ENCODE results near the gene RCBTB2.

Gene RCBTB2

DNA sequence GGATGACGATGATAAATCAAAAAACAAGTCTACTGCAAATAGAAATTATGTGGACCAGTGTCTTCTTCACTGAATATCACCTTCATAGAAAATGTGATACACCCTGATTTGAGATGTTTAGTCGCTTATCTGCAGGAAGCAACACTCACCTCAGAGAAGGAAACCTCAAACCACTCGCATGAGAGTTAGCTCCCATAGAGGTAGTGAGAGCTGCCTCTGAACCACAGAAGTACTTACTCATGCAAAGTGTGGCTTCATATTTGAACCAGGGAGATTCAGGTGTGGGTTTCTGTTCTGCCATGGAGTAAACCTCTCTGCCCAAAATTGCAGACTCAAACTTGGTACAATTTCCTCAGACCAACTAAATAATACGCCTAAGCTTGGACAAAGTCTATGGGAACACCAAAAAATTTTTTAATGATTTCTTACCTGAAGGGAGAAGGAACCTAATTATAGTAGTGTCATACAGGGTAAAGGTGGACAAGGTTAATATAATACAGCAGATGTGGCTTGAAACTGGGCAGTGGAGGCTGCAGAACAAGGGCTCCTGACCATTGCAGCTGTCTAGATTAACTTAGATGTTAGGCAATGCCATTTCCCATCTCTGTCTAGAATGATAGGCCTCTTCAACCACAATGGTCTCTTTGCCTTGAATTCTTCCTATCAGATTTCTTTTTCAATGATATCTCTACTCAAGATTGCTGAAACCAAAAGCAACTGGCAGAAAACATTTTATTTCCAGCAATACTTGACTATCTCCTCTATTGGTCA is 29.6 kb upstream of the RCBTB2 start:
- DNase-seq, result no peak

GRCh38 chr13:48561466-48562235 is 28.8 kb upstream of the RCBTB2 start:
- DNase-seq, result peak; percentile 73

- DNase-seq, result no peak
These were observed 27.9 kb upstream of the RCBTB2 start for GRCh38 chr13:48560657-48561337.

DNA sequence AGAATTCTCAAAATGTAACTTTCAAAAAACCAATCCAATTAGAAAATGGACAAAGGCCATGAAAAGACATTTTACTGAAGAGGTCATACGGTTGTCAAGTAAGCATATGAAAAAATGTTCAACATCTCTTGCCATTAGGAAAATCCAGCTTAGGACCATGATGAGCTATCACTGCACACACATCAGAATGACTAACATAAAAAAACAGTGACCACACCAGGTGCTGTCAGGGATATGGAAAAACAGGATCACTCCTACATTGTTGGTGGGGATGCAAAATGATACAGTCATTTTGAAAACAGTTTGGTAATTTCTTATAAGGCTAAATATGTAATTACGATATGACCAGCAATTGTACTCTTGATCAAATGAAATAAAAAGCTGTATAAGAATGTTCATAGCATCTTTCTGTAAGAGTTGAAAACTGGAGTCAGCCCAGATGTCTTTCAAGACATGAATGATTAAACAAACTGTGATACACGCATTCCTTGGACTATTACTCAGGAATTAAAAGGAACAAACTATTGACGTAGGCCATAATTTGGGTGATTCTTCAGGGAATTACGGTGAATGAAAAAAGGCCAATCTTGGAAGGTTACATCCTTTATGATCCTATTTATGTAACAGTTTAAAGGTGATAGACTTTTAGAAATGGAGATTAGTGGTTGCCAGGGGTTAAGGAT is 26.9 kb upstream of the RCBTB2 start:
- DNase-seq, result no peak

DNA sequence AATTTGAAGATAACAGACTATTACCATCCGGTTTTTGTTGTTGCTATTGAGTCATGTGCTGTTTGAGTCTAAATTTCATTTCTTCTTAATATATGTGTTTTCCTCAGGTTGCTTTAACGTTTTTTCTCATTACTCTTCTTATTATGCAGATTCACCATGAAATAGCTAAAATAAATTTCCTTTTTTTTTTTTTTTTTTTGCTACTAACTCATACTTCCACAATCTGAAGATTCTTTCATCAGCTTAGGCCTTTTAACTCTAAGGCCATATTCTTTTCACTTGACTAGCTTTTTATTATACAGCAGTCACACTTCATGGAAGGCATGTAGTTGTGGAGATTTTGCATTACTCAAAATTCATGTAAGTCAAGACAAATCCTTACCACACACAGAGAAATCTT is 23.9 kb upstream of the RCBTB2 start:
- DNase-seq, result no peak

DNA sequence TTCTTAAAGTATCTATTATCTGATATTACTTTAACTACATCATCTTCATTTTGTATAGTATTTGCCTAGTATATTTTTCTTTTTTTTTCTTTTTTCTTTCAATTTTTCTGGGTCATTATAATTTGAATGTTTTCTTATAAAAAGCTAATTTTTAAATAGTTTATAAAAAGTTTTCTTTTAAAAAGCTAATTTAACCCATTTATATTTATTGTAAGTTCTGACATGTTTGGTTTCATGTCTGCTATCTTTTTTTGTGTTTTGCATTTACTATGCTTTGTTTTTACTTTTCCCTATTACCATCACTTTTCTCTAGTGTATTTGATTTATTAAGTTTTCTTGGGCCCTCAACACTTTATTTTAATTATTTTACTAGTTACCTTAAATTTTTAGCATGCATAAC is 22.6 kb upstream of the RCBTB2 start:
- no peak for DNase-seq

DNA sequence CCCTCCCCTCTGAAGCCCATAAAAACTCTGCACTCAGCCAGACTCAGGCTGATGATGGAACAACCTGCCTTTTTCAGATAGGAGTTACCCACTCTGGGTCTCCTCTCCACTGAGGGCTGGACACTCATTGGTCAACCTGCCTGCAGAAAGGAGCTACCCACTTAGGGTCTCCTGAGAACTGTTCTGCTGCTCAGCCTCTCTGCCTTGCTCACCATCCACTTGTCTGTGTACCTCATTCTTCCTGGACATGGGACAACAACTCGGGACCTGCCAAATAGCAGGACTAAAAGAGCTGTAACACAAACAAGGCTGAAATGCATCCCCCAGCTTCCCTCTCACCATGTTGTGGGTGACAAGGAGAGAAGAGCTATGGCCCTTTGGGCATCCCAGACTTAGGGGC is 18.4 kb upstream of the RCBTB2 start:
- DNase-seq, result no peak

DNA sequence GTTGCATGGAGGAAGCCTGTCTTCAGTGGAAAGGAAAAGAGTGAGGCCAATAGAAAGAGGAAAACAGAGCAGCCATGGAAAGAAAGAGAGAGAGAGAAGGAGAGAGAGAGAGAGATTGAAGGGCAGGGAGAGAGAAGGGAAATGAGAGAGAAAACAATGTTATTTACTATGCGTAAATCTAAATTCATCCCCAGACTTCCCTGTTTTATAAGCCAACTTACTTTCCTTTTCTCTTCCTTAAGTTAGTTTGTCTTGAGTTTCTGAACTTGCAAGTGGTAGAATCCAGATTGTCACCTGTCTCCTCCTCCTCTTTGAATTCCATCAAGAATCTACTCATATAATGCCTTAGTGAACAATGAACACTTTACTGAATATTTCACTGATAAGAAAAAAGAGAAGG is 16.8 kb upstream of the RCBTB2 start:
- DNase-seq, result no peak

DNA sequence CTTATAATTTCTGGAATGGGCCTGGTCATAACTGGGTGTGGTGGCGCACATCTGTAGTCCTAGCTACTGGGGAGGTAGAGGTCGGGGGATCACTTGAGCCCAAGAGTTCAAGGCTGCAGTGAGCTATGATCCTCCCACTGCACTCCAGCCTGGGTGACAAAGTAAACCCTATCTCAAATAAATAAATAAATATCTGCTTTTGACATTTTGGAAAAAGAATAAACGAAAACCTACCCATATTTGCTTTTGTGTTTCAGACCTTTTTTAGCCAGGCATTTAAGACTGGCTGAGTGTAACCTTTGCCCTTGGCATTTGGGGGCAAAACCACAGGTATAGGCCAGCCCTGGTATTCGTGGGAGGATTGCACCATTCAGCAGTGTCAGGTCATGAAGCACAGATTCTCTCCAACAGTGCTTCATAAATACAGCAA is 14.8 kb upstream of the RCBTB2 start:
- no peak for DNase-seq

- DNase-seq, result no peak
These were observed 12.7 kb upstream of the RCBTB2 start for GRCh38 chr13:48545608-48546007.

DNA sequence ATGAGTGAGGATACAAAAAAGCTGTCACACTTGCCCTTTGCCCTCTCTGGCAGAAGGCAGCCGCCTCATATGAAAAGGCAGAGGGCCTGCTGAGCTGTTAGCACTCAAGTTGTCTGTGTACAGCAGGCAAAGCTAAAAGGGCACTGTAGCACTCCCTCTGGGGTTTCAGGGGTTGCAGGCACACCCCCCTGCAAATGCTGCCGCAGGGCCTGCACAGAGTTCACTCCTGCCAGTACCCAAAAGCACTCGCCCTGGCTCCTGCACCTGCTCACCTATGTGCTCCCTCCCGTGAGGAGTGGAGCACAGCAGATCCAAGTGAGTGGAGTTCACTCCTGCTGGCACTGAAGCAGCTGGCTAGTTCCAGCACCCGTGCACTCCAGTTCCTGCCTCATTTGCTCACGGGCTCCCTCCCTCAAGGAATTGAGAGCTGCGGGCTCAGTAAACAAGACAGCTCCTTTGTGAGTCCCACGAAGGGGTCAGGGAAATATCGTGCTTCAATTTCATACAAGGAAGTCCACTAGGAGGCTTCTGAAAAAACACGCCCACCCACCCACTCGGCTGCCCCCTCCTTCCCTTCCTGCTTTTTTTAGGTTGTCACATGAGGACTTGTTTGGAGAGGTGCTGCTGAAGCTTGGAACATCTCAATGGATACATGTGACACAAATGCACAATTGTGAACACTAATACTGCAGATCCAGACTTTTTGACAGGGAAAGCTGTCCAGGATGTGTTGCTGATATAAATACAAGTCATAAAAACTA is 9.9 kb upstream of the RCBTB2 start:
- peak; percentile 43 for DNase-seq

DNA sequence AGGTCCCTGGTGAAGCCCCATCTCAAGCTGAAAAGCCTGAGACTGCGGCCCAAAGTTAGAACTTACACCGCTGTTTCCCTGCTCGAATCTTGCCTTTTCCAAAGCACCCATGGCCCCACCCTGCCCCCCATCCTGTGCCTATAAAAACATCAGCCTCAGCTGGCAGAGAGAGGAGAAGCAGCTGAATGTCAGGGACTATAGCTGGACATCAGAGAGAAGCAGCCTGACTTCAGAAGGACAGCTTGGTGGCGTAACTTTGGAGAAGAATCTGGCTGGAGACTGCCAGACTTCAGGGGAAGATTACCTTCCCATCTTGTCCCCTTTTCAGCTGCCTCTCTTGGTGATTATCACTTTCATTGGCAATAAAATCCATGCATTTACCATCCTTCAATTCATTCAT is 9.3 kb upstream of the RCBTB2 start:
- no peak for DNase-seq

DNA sequence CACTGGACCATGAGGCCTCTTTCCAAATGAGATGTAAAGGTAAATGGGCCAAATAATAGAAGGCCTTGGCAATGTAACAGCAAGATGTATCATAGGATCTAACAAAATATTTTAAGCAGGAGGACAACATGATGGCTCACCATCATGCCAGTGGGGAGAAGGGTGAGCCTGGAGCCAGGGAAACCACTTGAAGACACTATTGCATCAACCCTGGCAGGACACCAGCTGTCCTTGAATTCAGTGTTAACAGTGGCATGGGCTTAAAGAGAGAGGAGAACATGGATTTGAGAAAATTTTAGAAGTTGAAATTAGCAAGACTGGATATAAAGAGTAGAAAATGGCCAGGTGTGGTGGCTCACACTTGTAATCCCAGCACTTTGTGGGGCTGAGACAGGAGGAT is 6.7 kb upstream of the RCBTB2 start:
- DNase-seq, result no peak

GRCh38 chr13:48536621-48537250 is 3.9 kb upstream of the RCBTB2 start:
- peak; percentile 62 for DNase-seq

GRCh38 chr13:48535766-48536165 is 2.9 kb upstream of the RCBTB2 start:
- DNase-seq, result peak; percentile 73

GRCh38 chr13:48534911-48535501 is 2.1 kb upstream of the RCBTB2 start:
- DNase-seq, result no peak

DNA sequence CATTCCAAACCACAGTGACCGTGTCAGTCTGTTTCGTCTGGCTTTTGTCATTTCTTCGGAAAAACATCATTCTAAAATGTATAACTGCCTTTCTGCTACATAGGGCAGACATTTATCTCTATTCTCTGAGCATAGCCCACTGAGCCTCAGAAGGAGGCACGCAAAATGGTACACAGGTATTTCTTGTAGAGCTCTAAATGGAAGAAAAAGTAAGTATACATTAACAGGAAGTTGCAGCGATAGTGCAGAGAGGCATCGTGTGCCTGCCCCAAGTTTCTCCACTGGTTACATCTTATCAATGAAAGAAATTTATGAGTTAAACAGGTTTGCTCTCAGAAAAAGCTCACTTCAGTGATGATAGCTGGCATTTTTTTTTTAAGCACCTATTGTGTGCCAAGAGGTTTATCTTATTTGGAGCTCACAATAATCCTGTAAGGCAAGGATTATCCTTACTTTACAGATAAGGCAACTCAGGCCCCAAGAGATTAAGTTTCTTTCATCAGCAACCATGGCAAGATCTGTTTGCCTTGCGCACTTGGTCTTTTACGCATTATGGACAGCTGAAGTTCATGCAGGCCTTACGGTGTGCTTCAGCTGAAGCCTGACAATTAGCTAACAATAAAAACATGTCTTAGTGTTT is 1.2 kb upstream of the RCBTB2 start:
- DNase-seq, result no peak

- peak; percentile 45 for DNase-seq
These were observed 699 bp downstream of the RCBTB2 start for GRCh38 chr13:48532256-48532505.

GRCh38 chr13:48531416-48532255 is 1.2 kb downstream of the RCBTB2 start:
- DNase-seq, result no peak

DNA sequence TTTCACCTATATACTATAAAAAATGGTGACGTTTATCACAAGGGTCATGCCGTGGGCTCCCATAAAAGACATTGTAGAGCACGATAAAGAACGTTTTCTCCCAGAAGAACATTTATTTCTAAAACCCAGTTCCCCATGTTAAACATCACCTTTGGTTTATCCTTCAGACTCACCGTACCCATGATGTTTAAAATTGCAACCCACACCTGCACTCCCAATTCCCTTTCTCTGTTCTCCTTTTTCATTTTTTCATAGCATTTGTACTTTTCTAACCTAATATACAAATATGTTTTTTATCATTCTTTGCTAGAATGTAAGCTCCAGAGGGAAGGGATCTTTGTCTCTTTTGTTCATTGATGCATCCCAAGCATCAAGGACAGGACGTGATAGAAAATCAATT is 2.0 kb downstream of the RCBTB2 start:
- no peak for DNase-seq
